HG03575 (cell line): ENCODE measurements around the gene TP53I13.

Experiments
- ATAC-seq: cut with Tn5 transposase; IDR thresholded peaks from one replicate; pipeline ENCODE4 v1.9.1; 2021; ENCODE audit not compliant: unreplicated experiment, insufficient number of reproducible peaks, low FRiP score; ENCODE audit errors: extremely low read depth

Gene TP53I13

GRCh38 chr17:29611351-29612093 lies 43.0 kb downstream of the TP53I13 start:
- no peak for ATAC-seq

GRCh38 chr17:29612094-29612403 lies 43.5 kb downstream of the TP53I13 start:
- ATAC-seq = no peak

- ATAC-seq = no peak
These were observed 44.1 kb downstream of the TP53I13 start for GRCh38 chr17:29612404-29613280.

- ATAC-seq = no peak
These were observed 44.9 kb downstream of the TP53I13 start for GRCh38 chr17:29613352-29613837.

- no peak for ATAC-seq
These were observed 45.4 kb downstream of the TP53I13 start for GRCh38 chr17:29613856-29614255.

GRCh38 chr17:29614349-29615047 lies 46.0 kb downstream of the TP53I13 start:
- ATAC-seq = no peak

GRCh38 chr17:29615048-29615385 lies 46.5 kb downstream of the TP53I13 start:
- no peak for ATAC-seq

GRCh38 chr17:29615492-29616299 lies 47.2 kb downstream of the TP53I13 start:
- no peak for ATAC-seq

- no peak for ATAC-seq
These were observed 48.0 kb downstream of the TP53I13 start for GRCh38 chr17:29616300-29617048.

GRCh38 chr17:29617125-29617480 lies 48.6 kb downstream of the TP53I13 start:
- ATAC-seq = no peak

GRCh38 chr17:29617481-29618271 lies 49.2 kb downstream of the TP53I13 start:
- no peak for ATAC-seq

- no peak for ATAC-seq
These were observed 50.0 kb downstream of the TP53I13 start for GRCh38 chr17:29618272-29619065.

- no peak for ATAC-seq
These were observed 50.8 kb downstream of the TP53I13 start for GRCh38 chr17:29619251-29619650.

- ATAC-seq = no peak
These were observed 51.8 kb downstream of the TP53I13 start for GRCh38 chr17:29620271-29620670.

- no peak for ATAC-seq
These were observed 52.4 kb downstream of the TP53I13 start for GRCh38 chr17:29620779-29621500.

- no peak for ATAC-seq
These were observed 53.3 kb downstream of the TP53I13 start for GRCh38 chr17:29621751-29622194.
